Naive thymus-derived CD4-positive, alpha-beta T cell (primary cell): ENCODE data around the gene PARD3B. TPM values are rescaled to one million over a fixed set of nuclear protein-coding genes. Genes with fewer than 3 reads are reported as not detected.

Experiments used
- ATAC-seq: fragments of 150-1000 bp; cut with Tn5 transposase; 2 replicates; pipeline ENCODE4 v1.10.0; 2021; ENCODE audit warnings: mild to moderate bottlenecking, moderate library complexity
- CTCF ChIA-PET: fragments of 350-600 bp; sonication (Branson Sonifier 250); formaldehyde crosslinking; loops from one replicate; lab custom pipeline; 2021; ENCODE audit warnings: antibody characterized with exemption; lab: Charles Lee
- POLR2A ChIA-PET: fragments of 350-600 bp; sonication (Branson Sonifier 250); formaldehyde crosslinking; loops from one replicate; lab custom pipeline; 2021; ENCODE audit warnings: antibody characterized with exemption, inconsistent platforms; lab: Charles Lee
- DNase-seq, 9 donors: peaks; one replicate each; pipeline versions ENCODE4 v3.0.0 to v3.0.0-alpha.2; 2020 to 2022; ENCODE audit warnings: mixed read lengths in 1 of 9
- H3K27ac ChIP-seq: one replicate; pipeline ENCODE4 v1.7.0; 2013; ENCODE audit warnings: mild to moderate bottlenecking, low read depth, low read length, moderate library complexity
- H3K27me3 ChIP-seq, 2 donors: one replicate each; pipeline ENCODE4 v1.7.0; 2013; ENCODE audit warnings: low read length in 2 of 2, mild to moderate bottlenecking in 2 of 2, moderate library complexity in 2 of 2; ENCODE audit not compliant: control insufficient read depth in 2 of 2, insufficient read depth in 2 of 2
- H3K36me3 ChIP-seq, 3 experiments: 1 replicate in 2 of 3; 2 replicates in 1 of 3; pipeline ENCODE4 v1.7.0; 2013; ENCODE audit warnings: low read length in 3 of 3, mild to moderate bottlenecking in 3 of 3, moderate library complexity in 1 of 3; ENCODE audit not compliant: insufficient read depth in 3 of 3, control insufficient read depth in 2 of 3
- H3K4me1 ChIP-seq, 2 donors: one replicate each; pipeline ENCODE4 v1.7.0; 2013; ENCODE audit warnings: low read length in 2 of 2, mild to moderate bottlenecking in 2 of 2, moderate library complexity in 1 of 2; ENCODE audit not compliant: control insufficient read depth in 2 of 2, insufficient read depth in 2 of 2
- H3K4me3 ChIP-seq: 2 replicates; pipeline ENCODE4 v1.7.0; 2013; ENCODE audit warnings: mild to moderate bottlenecking, low read length
- H3K9me3 ChIP-seq, 3 experiments: 1 replicate in 2 of 3; 2 replicates in 1 of 3; pipeline ENCODE4 v1.7.0; 2013; ENCODE audit warnings: low read length in 3 of 3; ENCODE audit not compliant: control insufficient read depth in 2 of 3
- H3K27ac Mint-ChIP-seq, 9 donors: one replicate each; pipeline ENCODE4 v1.8.0; 2020 to 2022; ENCODE audit warnings: mixed read lengths in 9 of 9, mild to moderate bottlenecking in 8 of 9, moderate library complexity in 5 of 9, inconsistent platforms in 2 of 9
- H3K27me3 Mint-ChIP-seq, 5 donors: one replicate each; pipeline ENCODE4 v1.8.0; 2021 to 2022; ENCODE audit warnings: mixed read lengths in 5 of 5, mild to moderate bottlenecking in 1 of 5
- H3K36me3 Mint-ChIP-seq, 5 donors: one replicate each; pipeline ENCODE4 v1.8.0; 2020 to 2022; ENCODE audit warnings: mixed read lengths in 5 of 5, mild to moderate bottlenecking in 3 of 5, inconsistent platforms in 1 of 5
- H3K4me1 Mint-ChIP-seq, 7 donors: one replicate each; pipeline ENCODE4 v1.8.0; 2020 to 2022; ENCODE audit warnings: mixed read lengths in 7 of 7, mild to moderate bottlenecking in 3 of 7, inconsistent platforms in 1 of 7
- H3K4me3 Mint-ChIP-seq, 10 donors: one replicate each; pipeline ENCODE4 v1.8.0; 2020 to 2022; ENCODE audit warnings: mild to moderate bottlenecking in 10 of 10, mixed read lengths in 10 of 10, moderate library complexity in 6 of 10, inconsistent platforms in 2 of 10
- H3K9me3 Mint-ChIP-seq, 11 donors: one replicate each; pipeline ENCODE4 v1.8.0; 2020 to 2022; ENCODE audit warnings: mixed read lengths in 11 of 11, mild to moderate bottlenecking in 4 of 11, inconsistent platforms in 1 of 11, moderate library complexity in 1 of 11
- intact Hi-C, 2 donors: fragments of 100-400 bp; cut with micrococcal nuclease; formaldehyde crosslinking; loops; one replicate each; pipeline ENCODE4 v1.15.1; 2023
- polyA plus RNA-seq, 2 donors: library from polyadenylated mRNA; unstranded; fragments of 300-500 nt; fragmentation: Illumina TruSeq; gene quantifications; one replicate each; pipeline ENCODE4 v1.2.3, GENCODE V29; 2021
- total RNA-seq, 6 experiments: library from RNA in 5 of 6; stranded (reverse) in 5 of 6; gene quantifications; 1 replicate in 5 of 6; 2 replicates in 1 of 6; pipeline ENCODE4 v1.2.3 and lab custom pipeline; 2021 to 2026

The PARD3B gene
- total and polyA plus RNA-seq, 7 experiments from 2014 or later = 0.22 to 4.0 (median 0.87) TPM

DNA sequence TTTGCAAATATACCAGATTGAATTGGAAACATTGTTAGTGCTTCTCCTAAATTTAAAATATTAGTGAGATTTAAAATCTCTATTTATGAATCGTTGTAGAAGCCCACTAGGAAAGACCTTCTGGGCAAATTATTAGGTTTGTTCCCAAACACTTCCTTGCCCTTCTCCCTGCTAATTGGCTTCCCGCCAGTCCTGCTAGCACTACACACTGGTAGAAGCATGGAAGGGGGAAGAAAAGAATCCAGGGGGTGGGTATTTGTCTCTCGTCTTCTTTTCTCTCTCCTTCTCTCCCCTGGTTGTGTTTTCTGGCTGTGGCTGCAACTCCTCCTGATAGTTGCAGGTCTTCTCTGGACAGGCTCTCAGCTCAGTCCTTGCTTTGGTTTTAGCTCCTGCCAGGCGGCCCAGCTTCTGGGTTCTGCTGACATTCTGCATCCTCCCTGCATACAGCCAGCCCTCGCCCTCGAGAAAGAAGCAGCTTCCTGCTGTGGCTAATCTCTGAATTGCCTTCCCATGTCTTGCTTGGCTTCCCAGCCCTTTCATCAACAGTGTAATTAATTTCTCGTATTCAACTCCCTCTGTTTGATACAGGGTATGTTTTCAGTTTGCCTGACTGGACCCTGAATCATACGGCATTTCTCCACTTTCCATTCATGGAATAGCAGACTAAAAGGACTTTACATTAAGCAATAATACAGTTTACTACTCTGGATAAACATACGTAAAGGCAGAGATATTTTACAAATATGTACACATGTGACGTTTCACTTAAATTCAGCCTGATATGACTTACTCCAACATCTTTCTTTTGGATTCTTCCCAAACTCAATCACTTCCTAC lies 6.9 kb upstream of the PARD3B start:
- Histone ChIP-seq H3K4me1 (no peaks in the 10 kb centered on the region), H3K4me3 (no peak overlapping the region), H3K27ac (no peak overlapping the region), H3K27me3 (no peaks in the 10 kb centered on the region), H3K9me3 (no peaks in the 10 kb centered on the region), H3K36me3 (no peaks in the 10 kb centered on the region)
- H3K27me3 Mint-ChIP-seq = peaks cover 6 to 18% (median 16%) of the 10 kb centered on the region in 5 donors
- H3K36me3 Mint-ChIP-seq = no peaks in the 10 kb centered on the region
- intact Hi-C loops = no loop called here
- no peak overlapping the region for H3K4me3 Mint-ChIP-seq
- H3K27ac Mint-ChIP-seq = no peak overlapping the region
- ATAC-seq (no peak), DNase-seq (no peak)
- ChIA-PET CTCF (no interaction called here), POLR2A (no interaction called here)
- H3K4me1 Mint-ChIP-seq = no peaks in the 10 kb centered on the region
- H3K9me3 Mint-ChIP-seq = no peaks in the 10 kb centered on the region

DNA sequence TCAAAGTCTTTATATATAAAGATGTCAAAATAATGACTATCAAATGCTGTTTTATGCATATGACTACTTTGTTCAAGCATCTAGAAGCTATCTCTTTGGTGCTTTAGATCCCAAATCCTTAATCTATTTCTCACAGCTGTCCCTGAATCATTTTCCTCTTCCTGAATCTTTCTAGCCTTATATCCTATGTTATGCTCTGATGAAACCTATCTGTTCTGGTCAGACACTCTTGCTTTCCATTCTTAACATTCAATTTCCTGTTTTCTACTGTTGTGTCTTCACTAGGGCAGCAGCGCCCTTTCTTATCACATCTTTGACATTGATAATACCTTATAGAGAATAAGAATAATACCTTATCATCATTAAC lies 6.3 kb upstream of the PARD3B start:
- intact Hi-C loops = no loop called here
- no peaks in the 10 kb centered on the region for H3K4me1 Mint-ChIP-seq
- H3K27ac Mint-ChIP-seq = no peak overlapping the region
- no peaks in the 10 kb centered on the region for H3K36me3 Mint-ChIP-seq
- H3K9me3 ChIP-seq = no peaks in the 10 kb centered on the region
- ChIA-PET POLR2A (no interaction called here), CTCF (no interaction called here)
- H3K9me3 Mint-ChIP-seq = no peaks in the 10 kb centered on the region
- DNase-seq (no peak), ATAC-seq (no peak)
- H3K36me3 ChIP-seq = no peaks in the 10 kb centered on the region
- H3K27me3 ChIP-seq = no peaks in the 10 kb centered on the region
- H3K27ac ChIP-seq = no peak overlapping the region
- H3K27me3 Mint-ChIP-seq = peaks cover 10 to 24% (median 22%) of the 10 kb centered on the region in 5 donors
- no peaks in the 10 kb centered on the region for H3K4me1 ChIP-seq
- H3K4me3 Mint-ChIP-seq = no peak overlapping the region
- no peak overlapping the region for H3K4me3 ChIP-seq

DNA sequence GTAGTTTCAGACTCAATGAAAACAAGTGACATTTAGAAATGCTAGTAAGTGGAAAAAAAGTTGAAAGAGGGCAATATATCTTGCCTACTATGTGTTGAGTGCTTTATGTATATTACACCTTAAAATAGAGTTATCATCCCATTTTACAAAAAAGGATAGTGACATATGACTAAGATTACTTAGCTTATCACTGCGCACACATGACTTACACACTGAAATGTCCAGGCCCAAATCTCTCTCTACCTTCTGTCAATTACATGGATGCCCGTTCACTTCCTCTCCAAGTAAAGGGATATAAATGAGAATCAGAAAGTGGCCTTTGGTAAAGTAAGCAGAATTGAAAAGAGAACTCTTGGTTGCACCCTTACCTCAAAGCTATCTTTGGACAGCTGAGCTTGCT lies 3.6 kb upstream of the PARD3B start:
- intact Hi-C loops = no loop called here
- no peaks in the 10 kb centered on the region for H3K9me3 Mint-ChIP-seq
- no peak overlapping the region for H3K4me3 Mint-ChIP-seq
- no peaks in the 10 kb centered on the region for H3K36me3 Mint-ChIP-seq
- Histone ChIP-seq H3K36me3 (no peaks in the 10 kb centered on the region), H3K27me3 (no peaks in the 10 kb centered on the region), H3K4me3 (no peak overlapping the region), H3K9me3 (no peaks in the 10 kb centered on the region), H3K4me1 (peaks cover 4 to 11% of the 10 kb centered on the region in 2 donors), H3K27ac (no peak overlapping the region)
- H3K4me1 Mint-ChIP-seq = peaks cover 8 to 17% (median 13%) of the 10 kb centered on the region in 7 donors
- DNase-seq (no peak), ATAC-seq (no peak)
- POLR2A ChIA-PET = no interaction called here
- no peak overlapping the region for H3K27ac Mint-ChIP-seq
- peaks cover 10 to 41% (median 33%) of the 10 kb centered on the region in 5 donors for H3K27me3 Mint-ChIP-seq
- CTCF ChIA-PET = interaction anchor here (0.7 kb wide), 1 partner anchor 435 kb away, joined by 3 read pairs; no protein-coding TSS in a partner anchor

DNA sequence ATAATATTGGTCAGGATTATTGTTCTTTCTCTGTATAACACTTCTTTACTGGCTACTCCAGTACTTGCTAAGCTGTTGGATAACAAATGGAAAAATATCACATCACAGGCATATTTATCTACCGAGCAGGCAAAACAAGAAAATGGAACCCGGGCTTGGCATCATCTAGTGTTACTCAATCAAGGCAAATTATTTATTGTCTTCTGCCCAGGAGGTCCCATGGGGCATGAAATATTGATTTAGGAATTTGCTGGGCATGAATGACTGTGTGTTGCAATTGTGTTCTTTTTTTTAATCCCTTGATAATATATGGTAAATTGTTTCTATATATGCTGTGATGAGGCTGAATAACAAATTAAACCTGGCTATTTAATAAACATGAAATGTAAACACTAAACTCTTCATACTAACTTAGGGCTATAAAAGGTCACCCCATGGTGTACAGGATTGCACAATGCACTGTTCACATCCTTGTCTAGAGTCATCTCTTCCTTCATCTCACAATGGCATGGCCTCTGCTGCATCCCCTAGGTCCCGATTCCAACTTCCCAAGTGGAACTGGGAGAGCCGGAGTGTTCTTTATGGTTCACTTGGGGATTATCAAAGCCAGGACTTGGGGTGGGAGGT lies 2.2 kb upstream of the PARD3B start:
- Histone ChIP-seq H3K36me3 (no peaks in the 10 kb centered on the region), H3K4me3 (no peak overlapping the region), H3K4me1 (peaks cover 4 to 11% of the 10 kb centered on the region in 2 donors), H3K9me3 (no peaks in the 10 kb centered on the region), H3K27ac (no peak overlapping the region), H3K27me3 (no peaks in the 10 kb centered on the region)
- CTCF ChIA-PET = no interaction called here
- H3K4me3 Mint-ChIP-seq = peak overlapping the region in 5 of 10 donors; percentile 2 to 47 (median 20)
- H3K27ac Mint-ChIP-seq = no peak overlapping the region
- peaks cover 8 to 17% (median 13%) of the 10 kb centered on the region in 7 donors for H3K4me1 Mint-ChIP-seq
- H3K36me3 Mint-ChIP-seq = no peaks in the 10 kb centered on the region
- no peak for DNase-seq
- POLR2A ChIA-PET = no interaction called here
- intact Hi-C loops = no loop called here
- H3K9me3 Mint-ChIP-seq = no peaks in the 10 kb centered on the region
- peaks cover 10 to 50% (median 33%) of the 10 kb centered on the region in 5 donors for H3K27me3 Mint-ChIP-seq
- no peak for ATAC-seq

DNA sequence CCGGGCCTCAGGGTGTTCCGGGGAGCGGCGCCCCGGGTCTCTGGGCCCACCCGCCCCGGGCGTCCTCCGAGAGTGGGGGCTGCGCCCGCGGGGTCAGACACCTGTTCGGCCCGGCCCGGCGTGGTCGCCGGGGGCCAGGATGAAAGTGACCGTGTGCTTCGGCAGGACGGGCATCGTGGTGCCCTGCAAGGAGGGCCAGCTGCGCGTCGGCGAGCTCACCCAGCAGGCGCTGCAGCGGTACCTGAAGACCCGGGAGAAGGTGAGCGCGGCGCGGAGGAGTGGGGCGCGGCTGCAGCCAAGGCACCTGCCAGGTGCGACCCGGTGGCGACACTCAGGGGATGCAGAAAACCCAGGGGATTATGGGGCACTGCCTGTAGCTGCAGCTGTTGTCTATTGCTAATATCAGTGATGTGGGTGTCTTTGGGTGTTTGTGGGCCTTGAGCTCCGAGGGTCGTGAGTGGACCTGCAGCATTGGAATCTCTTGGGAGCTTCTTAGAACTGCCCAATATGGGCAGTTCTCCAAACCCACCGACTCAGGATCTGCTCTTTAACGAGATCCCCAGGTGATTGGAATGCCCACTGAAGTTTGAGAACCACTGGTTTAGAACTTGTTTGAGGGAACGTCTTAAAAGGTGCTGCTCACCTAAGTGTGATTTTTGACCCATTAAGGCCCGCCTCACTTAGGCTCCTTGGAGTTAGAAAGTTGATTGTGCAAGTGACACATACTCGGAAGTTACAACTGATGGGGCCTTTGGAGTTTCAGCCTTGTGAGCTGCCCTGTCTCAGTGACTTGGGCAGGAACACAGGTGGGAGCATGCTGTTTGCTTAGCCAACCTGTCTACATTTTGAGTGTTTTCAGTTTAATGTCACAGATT lies 823 bp downstream of the PARD3B start:
- POLR2A ChIA-PET = no interaction called here
- H3K27me3 Mint-ChIP-seq = peaks cover 10 to 55% (median 33%) of the 10 kb centered on the region in 5 donors
- no peak overlapping the region for H3K27ac Mint-ChIP-seq
- H3K36me3 Mint-ChIP-seq = no peaks in the 10 kb centered on the region
- Histone ChIP-seq H3K36me3 (no peaks in the 10 kb centered on the region), H3K4me3 (peak overlapping the region; percentile 8), H3K27ac (no peak overlapping the region), H3K27me3 (no peaks in the 10 kb centered on the region), H3K4me1 (peaks cover 4 to 11% of the 10 kb centered on the region in 2 donors), H3K9me3 (no peaks in the 10 kb centered on the region)
- CTCF ChIA-PET = interaction anchor here (1.1 kb wide), 1 partner anchor 222 kb away, joined by 3 read pairs; no protein-coding TSS in a partner anchor
- intact Hi-C loops = no loop called here
- H3K4me3 Mint-ChIP-seq = peak overlapping the region; percentile 67 to 90 (median 78)
- H3K9me3 Mint-ChIP-seq = no peaks in the 10 kb centered on the region
- ATAC-seq (peak; percentile 25), DNase-seq (peak in 3 of 9 donors; percentile 0 to 7 (median 4))
- H3K4me1 Mint-ChIP-seq = peaks cover 8 to 17% (median 13%) of the 10 kb centered on the region in 7 donors

DNA sequence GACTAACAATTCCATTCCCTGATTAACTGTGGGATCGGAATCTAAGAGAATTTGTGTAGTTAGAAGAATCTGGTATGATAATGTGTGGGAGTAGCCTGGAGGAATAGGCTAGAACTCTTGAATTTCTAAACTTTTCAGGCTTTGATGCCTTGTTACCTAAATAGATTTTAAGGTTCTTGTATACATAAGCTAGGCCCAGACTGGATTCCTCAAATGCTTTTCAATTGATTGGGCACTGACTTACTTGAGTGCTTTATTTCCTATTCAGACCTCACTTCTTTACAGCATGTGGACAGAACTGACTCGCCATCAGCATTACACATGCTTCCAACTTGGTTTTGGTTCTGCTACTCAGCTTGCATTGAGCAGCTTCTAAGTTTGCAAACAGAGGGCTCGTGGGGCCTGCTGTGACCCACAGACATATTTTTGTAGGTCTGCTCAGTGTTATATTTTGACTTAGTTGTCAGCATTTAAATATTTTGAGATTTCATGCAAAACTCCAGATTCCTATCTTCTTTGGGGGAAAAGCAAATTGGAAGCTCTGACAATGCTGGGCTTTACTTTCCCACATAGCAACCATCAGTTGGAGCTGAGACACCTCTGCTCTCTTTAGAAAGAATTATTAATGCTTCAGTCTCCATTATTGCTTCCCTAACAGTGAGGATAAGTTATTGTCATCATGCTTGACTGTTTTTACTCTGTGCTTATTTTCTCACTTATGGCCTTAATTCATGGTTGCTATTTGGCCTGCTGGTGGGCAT lies 5.7 kb downstream of the PARD3B start:
- intact Hi-C loops = no loop called here
- no peak overlapping the region for H3K27ac Mint-ChIP-seq
- ATAC-seq = no peak
- POLR2A ChIA-PET = no interaction called here
- Histone ChIP-seq H3K4me3 (no peak overlapping the region), H3K4me1 (peaks cover 0 to 4% of the 10 kb centered on the region in 2 donors), H3K36me3 (no peaks in the 10 kb centered on the region), H3K27ac (no peak overlapping the region), H3K27me3 (no peaks in the 10 kb centered on the region), H3K9me3 (no peaks in the 10 kb centered on the region)
- no peak overlapping the region for H3K4me3 Mint-ChIP-seq
- DNase-seq = no peak
- CTCF ChIA-PET = no interaction called here
- H3K4me1 Mint-ChIP-seq = peaks cover 0 to 7% (median 3%) of the 10 kb centered on the region in 7 donors
- no peaks in the 10 kb centered on the region for H3K36me3 Mint-ChIP-seq
- H3K27me3 Mint-ChIP-seq = peaks cover 0 to 28% (median 5%) of the 10 kb centered on the region in 5 donors
- H3K9me3 Mint-ChIP-seq = no peaks in the 10 kb centered on the region
